Hindlimb muscle (tissue), 1 donor: ENCODE measurements around the gene RAB11FIP3. TPM values are rescaled to one million over a fixed set of nuclear protein-coding genes. Genes with fewer than 3 reads are reported as not detected.
"Not testable (repeated sequence)": the region's sequence is repeated elsewhere in the genome, so short reads cannot be mapped to it uniquely, and the experiment has no call there.

Source experiments
- DNase-seq: peaks from one replicate; pipeline ENCODE4 v3.0.0-alpha.2; 2013
- polyA plus RNA-seq: library from polyadenylated mRNA; unstranded; fragments of 120-200 nt; gene quantifications from one replicate; pipeline ENCODE4 v1.2.1, GENCODE V29; 2013; ENCODE audit not compliant: insufficient read length

Gene RAB11FIP3
- polyA plus RNA-seq, 1 donor: 30.0 TPM

GRCh38 chr16:391885-392335 is 33.5 kb upstream of the RAB11FIP3 start:
- DNase-seq: no peak

- no peak for DNase-seq
Observed at GRCh38 chr16:392450-393030, 32.9 kb upstream of the RAB11FIP3 start.

- DNase-seq: no peak
Observed at GRCh38 chr16:396199-396598, 29.2 kb upstream of the RAB11FIP3 start.

GRCh38 chr16:396605-397004 is 28.8 kb upstream of the RAB11FIP3 start:
- DNase-seq: no peak

- DNase-seq: no peak
Observed at GRCh38 chr16:397135-397661, 28.3 kb upstream of the RAB11FIP3 start, which contains the start of gene NME4. Gene NME4 (plus strand): TSS chr16:397199. CDS start chr16:397223, 24 bp downstream.

GRCh38 chr16:397736-398332 is 27.6 kb upstream of the RAB11FIP3 start:
- peak; percentile 61 for DNase-seq

- no peak for DNase-seq
Observed at GRCh38 chr16:398561-399339, 26.7 kb upstream of the RAB11FIP3 start.

GRCh38 chr16:399340-400019 is 26.0 kb upstream of the RAB11FIP3 start:
- no peak for DNase-seq

- no peak for DNase-seq
Observed at GRCh38 chr16:400061-400591, 25.3 kb upstream of the RAB11FIP3 start.

GRCh38 chr16:401468-402348 is 23.7 kb upstream of the RAB11FIP3 start, which contains the start of gene DECR2:
Gene DECR2 (plus strand): TSS chr16:401885. CDS start chr16:401964, 79 bp downstream.
- DNase-seq: peak; percentile 93

GRCh38 chr16:404971-405486 is 20.4 kb upstream of the RAB11FIP3 start:
- no peak for DNase-seq

GRCh38 chr16:405548-406506 is 19.6 kb upstream of the RAB11FIP3 start:
- DNase-seq: no peak

GRCh38 chr16:407253-407652 is 18.2 kb upstream of the RAB11FIP3 start:
- DNase-seq: no peak

- DNase-seq: no peak
Observed at GRCh38 chr16:410516-411178, 14.8 kb upstream of the RAB11FIP3 start.

- no peak for DNase-seq
Observed at GRCh38 chr16:411576-412265, 13.7 kb upstream of the RAB11FIP3 start.

- DNase-seq: no peak
Observed at GRCh38 chr16:414395-415169, 10.9 kb upstream of the RAB11FIP3 start.

- DNase-seq: not testable (repeated sequence)
Observed at GRCh38 chr16:415170-415498, 10.3 kb upstream of the RAB11FIP3 start.

- not testable (repeated sequence) for DNase-seq
Observed at GRCh38 chr16:422179-422578, 3.3 kb upstream of the RAB11FIP3 start.
